NCI-H510A treated with DMSO at 0.1 percent for 48 hours (cell line): ENCODE results near the gene HACD3.
"Not testable (repeated sequence)": the region's sequence is repeated elsewhere in the genome, so short reads cannot be mapped to it uniquely, and the experiment has no call there.

Experiments
- DNase-seq: peaks from one replicate; lab custom pipeline; 2025; lab: John Stamatoyannopoulos, UW

The HACD3 gene

GRCh38 chr15:65603134-65603533, 72.9 kb downstream of the HACD3 start:
- DNase-seq: no peak

- no peak for DNase-seq
Measured at GRCh38 chr15:65603559-65603958, 73.3 kb downstream of the HACD3 start.

DNA sequence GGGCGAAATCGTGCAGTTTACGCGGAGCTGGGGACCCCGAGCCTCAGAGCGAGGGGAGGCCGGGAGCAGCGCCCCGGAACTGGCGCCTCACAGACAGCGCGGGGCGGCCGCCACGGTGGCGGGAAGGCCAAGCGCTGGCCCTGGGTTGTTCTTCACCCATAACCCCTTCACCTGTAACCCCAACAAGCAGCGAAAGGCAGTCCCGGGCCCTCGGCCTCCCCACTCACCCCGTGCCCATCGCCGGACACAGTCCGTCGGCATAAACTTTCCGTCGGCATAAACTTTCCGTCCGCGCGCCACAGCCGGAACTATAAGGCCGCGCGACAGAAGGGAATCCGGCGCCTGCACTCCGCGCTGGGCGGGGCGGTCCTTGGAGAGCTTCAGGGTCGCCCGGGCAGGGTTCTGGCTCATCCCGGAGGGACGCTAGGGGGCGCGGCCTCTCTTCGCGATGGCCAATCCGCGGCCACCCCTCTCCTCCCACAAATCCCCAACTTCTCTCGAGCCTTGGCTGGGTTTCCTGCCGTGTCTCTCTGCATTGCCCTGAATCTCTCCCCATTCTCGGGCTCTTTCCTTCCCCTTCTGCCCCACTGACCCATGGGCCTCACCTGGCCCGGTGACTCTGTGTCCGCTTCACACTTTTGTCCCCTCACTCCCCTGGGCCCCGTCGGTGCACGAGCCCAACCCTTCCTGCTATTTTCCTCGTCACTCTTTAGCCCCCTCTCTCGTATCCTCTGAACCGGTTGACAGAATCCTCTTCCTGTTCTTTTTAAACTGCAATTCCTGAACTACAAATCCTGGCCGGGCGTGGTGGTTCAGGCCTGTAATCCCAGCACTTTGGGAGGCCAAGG, 80.8 kb downstream of the HACD3 start, which contains the start of gene INTS14:
TSS of gene INTS14 (minus strand) at position 261 of the 848 bp plus-strand sequence. CDS start 3,751 bp downstream, outside the sequence.
- peak; percentile 83 for DNase-seq

DNA sequence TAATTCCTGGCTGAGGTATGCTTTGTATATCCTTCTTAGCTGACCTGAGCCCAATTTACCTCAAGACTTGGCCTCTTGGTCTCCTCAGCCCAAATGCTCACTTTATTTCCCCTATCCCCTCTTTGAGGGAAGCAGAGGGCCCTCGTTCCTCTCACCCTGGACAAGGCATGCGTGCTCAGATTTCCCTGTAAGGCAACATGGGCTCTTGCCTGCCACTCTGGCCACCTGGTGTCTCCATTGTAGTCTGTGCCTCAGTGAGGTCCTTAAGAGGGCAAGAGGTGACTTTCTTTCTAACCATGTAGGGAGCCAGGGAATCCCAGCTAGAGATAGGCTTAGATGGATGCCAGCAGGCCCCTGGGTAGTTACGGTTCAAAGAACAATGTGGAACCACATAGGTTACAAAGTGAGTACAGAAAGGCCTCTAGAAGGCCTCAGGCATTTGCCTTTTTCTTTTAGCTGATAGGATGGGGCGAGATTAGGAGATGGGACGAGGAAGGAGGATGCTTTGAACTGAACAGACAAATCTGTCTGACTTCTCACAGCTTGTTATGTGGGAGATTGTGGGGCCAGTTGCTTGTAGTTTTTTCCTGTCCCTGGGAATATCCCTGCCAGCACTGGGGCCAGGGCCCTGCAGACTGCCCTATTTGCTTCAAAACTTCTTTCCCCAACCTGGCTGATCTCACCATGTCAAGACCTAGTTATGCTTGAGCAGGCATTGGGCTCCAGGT, 81.8 kb downstream of the HACD3 start:
- DNase-seq: no peak

DNA sequence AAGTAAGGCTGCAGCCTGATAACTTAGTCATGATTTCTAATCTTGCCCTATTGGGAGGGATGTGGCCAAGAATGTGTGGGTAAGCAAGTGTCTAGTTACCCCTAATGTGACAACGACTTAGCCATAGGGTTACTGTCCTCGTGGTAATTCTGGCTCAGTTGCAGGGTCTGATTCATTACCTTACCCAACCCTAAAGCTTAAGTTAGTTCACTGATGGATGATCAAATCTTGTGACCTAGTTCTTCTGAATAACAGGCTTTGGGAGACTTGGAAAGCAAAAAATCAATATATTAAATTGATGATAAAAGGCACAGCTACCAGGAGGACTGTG, 82.3 kb downstream of the HACD3 start:
- DNase-seq: no peak

- DNase-seq: no peak
Measured at GRCh38 chr15:65612949-65613744, 82.9 kb downstream of the HACD3 start.

DNA sequence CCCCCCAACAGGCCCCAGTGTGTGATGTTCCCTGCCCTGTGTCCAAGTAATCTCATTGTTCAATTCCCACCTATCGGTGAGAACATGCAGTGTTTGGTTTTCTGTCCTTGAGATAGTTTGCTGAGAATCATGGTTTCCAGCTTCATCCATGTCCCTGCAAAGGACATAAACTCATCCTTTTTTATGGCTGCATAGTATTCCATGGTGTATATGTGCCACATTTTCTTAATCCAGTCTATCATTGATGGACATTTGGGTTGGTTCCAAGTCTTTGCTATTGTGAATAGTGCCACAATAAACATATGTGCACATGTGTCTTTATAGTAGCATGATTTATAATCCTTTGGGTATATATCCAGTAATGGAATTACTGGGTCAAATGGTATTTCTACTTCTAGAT, 85.6 kb downstream of the HACD3 start:
- DNase-seq: not testable (repeated sequence)

DNA sequence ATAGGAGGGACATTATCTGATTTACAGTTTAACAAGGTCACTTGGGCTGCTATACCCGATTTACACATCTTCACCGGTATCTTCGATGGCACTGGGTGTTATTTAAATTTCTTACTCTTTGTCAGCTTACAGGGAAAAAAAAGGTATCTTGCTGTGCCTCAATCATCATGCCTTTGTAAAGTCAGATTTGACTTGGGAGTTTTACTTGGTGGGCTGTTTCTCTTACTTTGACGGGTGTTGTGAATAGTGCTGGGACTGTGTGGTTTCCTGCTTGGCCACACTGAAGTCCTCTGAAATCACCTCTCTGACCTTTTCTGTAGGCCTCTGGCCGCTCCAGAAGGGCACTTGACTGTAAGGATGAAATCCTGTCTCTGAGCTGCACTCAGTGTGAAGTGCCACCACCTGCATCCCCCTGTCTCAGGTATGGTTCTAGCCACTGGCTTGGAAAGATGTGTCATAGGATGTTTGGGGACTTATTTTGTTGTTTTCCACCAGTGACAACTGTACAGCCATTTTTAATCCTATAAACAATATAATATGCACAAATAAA, 88.4 kb downstream of the HACD3 start:
- DNase-seq: no peak

GRCh38 chr15:65619626-65620290, 89.5 kb downstream of the HACD3 start:
- no peak for DNase-seq

GRCh38 chr15:65620833-65621232, 90.6 kb downstream of the HACD3 start:
- no peak for DNase-seq

DNA sequence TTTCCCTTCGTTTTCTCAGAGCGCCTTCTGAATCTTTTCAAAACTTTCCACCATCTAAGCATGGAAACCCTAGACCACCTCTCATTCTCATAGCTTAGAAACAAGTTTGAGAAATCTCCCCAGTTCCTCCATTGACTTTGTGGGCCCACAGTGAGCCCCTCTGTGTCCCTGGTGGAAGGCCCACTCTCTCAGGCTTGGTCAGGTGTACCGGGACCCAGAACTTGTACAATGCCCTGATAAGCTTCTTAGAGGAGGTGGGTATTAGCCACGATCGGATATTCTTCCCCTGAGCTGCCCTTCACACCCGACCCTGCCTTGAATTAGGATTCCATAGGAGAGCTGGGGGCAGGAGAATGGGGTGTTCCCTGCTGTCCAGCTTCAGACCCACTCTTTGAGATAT, 91.4 kb downstream of the HACD3 start, which contains the start of gene SLC24A1:
TSS of gene SLC24A1 (plus strand) at position 301 of the 400 bp plus-strand sequence. CDS start 2,143 bp downstream, outside the sequence.
- no peak for DNase-seq

GRCh38 chr15:65623103-65623502, 92.8 kb downstream of the HACD3 start:
- no peak for DNase-seq

DNA sequence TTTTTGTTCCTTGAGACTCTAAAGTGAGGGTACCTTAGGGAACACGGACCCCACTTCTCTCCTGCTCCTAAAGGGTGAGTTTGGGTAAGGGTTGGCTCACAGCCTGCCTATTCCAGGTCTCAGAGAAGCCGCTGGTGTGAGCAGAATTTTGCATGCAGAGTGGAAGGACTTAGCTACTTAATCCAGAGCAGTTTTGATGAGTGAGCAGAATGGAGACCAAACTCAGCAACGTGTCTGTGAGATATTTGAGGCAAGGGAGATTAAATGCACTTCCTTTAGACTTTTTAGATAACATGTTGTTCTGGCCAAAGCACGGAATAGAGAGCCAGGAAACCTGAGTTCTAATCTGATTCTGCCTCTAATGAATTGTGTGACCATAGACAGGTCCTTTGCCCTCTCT, 96.6 kb downstream of the HACD3 start:
- no peak for DNase-seq
